Large intestine (tissue), 3 donors: ENCODE measurements around the gene TTYH3. TPM values are rescaled to one million over a fixed set of nuclear protein-coding genes. Genes with fewer than 3 reads are reported as not detected.

Experiments used
- DNase-seq, 2 donors: peaks; one replicate each; pipeline versions ENCODE4 v3.0.0 to v3.0.0-alpha.2; 2013
- H3K27ac ChIP-seq: one replicate; pipeline ENCODE4 v1.5.1; 2013; ENCODE audit warnings: low read length
- H3K27me3 ChIP-seq: 2 replicates; pipeline ENCODE4 v1.6.1; 2013; ENCODE audit warnings: low read length; ENCODE audit not compliant: control insufficient read depth, insufficient read depth
- H3K36me3 ChIP-seq: 2 replicates; pipeline ENCODE4 v1.6.1; 2013; ENCODE audit warnings: low read length; ENCODE audit not compliant: control insufficient read depth, insufficient read depth
- H3K4me1 ChIP-seq: one replicate; pipeline ENCODE4 v1.6.1; 2013; ENCODE audit warnings: low read length; ENCODE audit not compliant: control insufficient read depth, insufficient read depth
- H3K4me3 ChIP-seq: one replicate; pipeline ENCODE4 v1.5.1; 2013; ENCODE audit warnings: low read length
- H3K9me3 ChIP-seq: one replicate; pipeline ENCODE4 v1.6.1; 2013; ENCODE audit warnings: mild to moderate bottlenecking, low read depth, low read length, moderate library complexity; ENCODE audit not compliant: control insufficient read depth
- WGBS: methylation state at CpG from one replicate; pipeline ENCODE4 v1.1.5; 2013; ENCODE audit warnings: low lambda C conversion rate; ENCODE audit not compliant: insufficient coverage; 5-methylcytosine and 5-hydroxymethylcytosine counted together
- polyA plus RNA-seq: library from polyadenylated mRNA; unstranded; fragments of 120-200 nt; gene quantifications from one replicate; pipeline ENCODE4 v1.2.1, GENCODE V29; 2013

Gene TTYH3
- polyA plus RNA-seq, 1 donor, result 152 TPM

DNA sequence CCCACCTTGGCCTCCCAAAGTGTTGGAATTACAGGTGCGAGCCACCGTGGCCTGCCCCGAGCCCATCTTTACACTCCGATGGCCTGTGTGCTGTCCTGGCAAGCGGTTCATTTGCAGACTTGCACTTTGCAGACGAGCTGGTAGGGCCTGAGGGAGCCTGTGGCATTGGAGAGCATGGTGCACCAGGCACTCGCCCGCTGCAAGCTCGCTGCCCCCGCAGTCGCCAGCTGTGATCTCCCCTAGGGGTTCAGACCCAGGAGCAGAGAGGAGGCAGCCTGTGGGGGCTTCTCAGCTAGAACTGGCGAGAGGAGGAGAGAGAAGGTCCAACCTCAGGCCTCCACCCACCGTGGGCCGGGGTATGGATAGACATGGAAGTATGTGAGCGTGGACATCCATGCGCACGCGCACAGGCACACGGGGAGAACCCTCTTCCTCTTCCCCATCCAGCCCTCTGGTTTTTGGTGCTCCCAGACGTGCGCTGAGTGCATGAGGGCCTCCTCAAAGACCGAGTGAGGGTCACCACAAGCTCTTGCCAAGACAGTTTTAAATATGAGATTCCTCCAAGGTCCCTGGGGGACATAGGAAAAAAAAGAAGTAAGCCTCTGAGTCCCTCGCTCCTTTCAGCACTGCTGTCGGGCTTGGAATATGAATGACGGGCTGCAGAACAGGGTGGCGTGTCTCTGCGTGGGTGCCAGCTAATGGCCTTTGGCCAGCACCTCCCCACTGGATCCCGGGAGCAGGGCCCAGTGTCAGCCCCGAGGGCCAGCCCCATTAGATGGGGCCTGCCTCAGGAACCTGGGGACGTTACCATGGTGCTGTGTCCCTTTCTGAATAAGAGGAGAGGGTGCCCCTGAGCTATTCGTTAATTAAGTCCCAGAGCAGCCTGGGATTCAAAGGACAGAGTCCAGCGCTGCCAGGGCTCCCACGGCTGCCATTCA lies 15.1 kb upstream of the TTYH3 start:
- peak; percentile 83 to 93 for DNase-seq
- Histone ChIP-seq H3K36me3 (peaks cover 2% of the 10 kb centered on the region), H3K4me1 (peaks cover 67% of the 10 kb centered on the region), H3K27me3 (no peaks in the 10 kb centered on the region), H3K4me3 (peak overlapping the region; percentile 15), H3K27ac (peak overlapping the region; percentile 87), H3K9me3 (no peaks in the 10 kb centered on the region)
- WGBS, result no CpG with 5 or more reads among the region's 33 CpGs

- peaks cover 69% of the 10 kb centered on the region for H3K4me1 ChIP-seq
- peak overlapping the region; percentile 15 for H3K4me3 ChIP-seq
- H3K36me3 ChIP-seq, result peaks cover 2% of the 10 kb centered on the region
- peak in 1 of 2 donors; percentile 71 for DNase-seq
- H3K27ac ChIP-seq, result peak overlapping the region; percentile 87
- no CpG with 5 or more reads among the region's 22 CpGs for WGBS
- no peaks in the 10 kb centered on the region for H3K27me3 ChIP-seq
- no peaks in the 10 kb centered on the region for H3K9me3 ChIP-seq
Observed at GRCh38 chr7:2617325-2617905, 14.4 kb upstream of the TTYH3 start.

GRCh38 chr7:2619116-2619515 lies 12.7 kb upstream of the TTYH3 start:
- no peak for DNase-seq
- no peaks in the 10 kb centered on the region for H3K9me3 ChIP-seq
- H3K4me1 ChIP-seq, result peaks cover 69% of the 10 kb centered on the region
- peak overlapping the region; percentile 32 for H3K27ac ChIP-seq
- H3K27me3 ChIP-seq, result no peaks in the 10 kb centered on the region
- H3K4me3 ChIP-seq, result no peak overlapping the region
- peaks cover 2% of the 10 kb centered on the region for H3K36me3 ChIP-seq
- 100% methylated on average over 1 of the region's 9 CpGs for WGBS

GRCh38 chr7:2621061-2621828 lies 10.5 kb upstream of the TTYH3 start:
- Histone ChIP-seq H3K27me3 (no peaks in the 10 kb centered on the region), H3K4me1 (peaks cover 67% of the 10 kb centered on the region), H3K4me3 (peak overlapping the region; percentile 57), H3K9me3 (no peaks in the 10 kb centered on the region), H3K36me3 (no peaks in the 10 kb centered on the region), H3K27ac (peak overlapping the region; percentile 98)
- no CpG with 5 or more reads among the region's 23 CpGs for WGBS
- peak; percentile 85 to 94 for DNase-seq

GRCh38 chr7:2621948-2622640 lies 9.7 kb upstream of the TTYH3 start:
- Histone ChIP-seq H3K27ac (peak overlapping the region; percentile 98), H3K27me3 (no peaks in the 10 kb centered on the region), H3K4me1 (peaks cover 58% of the 10 kb centered on the region), H3K4me3 (peak overlapping the region; percentile 57), H3K36me3 (no peaks in the 10 kb centered on the region), H3K9me3 (no peaks in the 10 kb centered on the region)
- DNase-seq, result peak; percentile 98 to 100
- no CpG with 5 or more reads among the region's 12 CpGs for WGBS

DNA sequence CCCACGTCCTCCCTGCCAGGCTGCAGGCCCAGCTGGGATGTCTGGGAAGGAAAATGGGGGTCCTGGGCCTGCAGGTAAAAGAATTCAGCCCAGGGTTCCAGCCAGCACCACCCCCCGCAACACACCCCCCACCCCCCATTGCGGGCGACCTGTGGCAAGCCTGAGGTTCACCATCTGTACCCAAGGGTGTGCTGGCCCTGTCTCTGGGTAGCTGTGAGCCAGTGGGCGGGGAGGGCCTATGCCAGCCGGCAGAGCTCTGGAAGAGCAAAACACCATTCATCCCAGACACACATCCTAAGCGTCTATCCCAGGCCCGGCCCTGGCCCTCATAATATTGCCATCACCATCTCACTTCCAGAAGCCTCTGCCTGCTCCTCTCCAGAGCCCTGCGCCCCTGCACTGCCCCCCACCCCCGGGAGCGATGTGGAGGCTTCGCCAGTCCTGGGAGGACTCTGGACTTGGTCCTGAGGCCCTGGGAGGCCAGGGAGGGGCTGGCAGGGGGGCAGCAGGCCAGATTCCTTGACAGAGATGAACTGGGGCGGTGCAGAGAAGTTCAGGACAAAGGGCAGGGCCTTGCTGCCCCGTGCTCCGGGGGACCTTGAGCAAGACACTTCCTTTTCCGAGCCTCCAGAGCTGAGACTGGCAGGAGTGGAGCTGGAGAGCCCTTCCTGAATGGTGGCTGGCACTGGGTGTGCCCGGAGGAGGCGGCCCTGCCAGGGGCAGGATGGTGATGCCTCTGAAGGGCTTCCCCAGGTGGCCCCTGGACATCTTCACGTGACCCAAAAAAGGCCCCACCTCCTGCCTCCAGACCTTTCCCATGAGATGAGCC lies 8.7 kb upstream of the TTYH3 start:
- H3K9me3 ChIP-seq, result no peaks in the 10 kb centered on the region
- no peaks in the 10 kb centered on the region for H3K27me3 ChIP-seq
- peaks cover 57% of the 10 kb centered on the region for H3K4me1 ChIP-seq
- no CpG with 5 or more reads among the region's 19 CpGs for whole genome bisulfite sequencing
- H3K36me3 ChIP-seq, result no peaks in the 10 kb centered on the region
- H3K4me3 ChIP-seq, result peak overlapping the region; percentile 12
- peak; percentile 95 to 97 for DNase-seq
- H3K27ac ChIP-seq, result peak overlapping the region; percentile 98

DNA sequence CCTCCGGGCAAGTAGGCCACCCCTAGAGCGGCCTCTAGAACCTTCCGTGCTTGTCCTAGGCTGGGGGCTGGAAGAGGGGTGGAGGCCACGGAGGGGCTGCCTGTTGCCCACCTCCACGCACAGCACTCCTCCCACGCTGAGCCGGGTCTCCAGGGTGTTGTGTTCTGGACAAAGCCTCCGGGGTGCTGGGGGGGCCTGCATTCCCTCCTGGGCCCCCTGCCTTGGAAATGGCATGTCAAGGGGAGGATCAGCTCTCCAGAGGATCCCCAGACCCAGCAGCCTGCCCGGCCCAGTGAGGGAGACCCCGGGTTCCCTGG lies 8.1 kb upstream of the TTYH3 start:
- no peak for DNase-seq
- no peaks in the 10 kb centered on the region for H3K9me3 ChIP-seq
- no CpG with 5 or more reads among the region's 10 CpGs for WGBS
- no peaks in the 10 kb centered on the region for H3K27me3 ChIP-seq
- peaks cover 57% of the 10 kb centered on the region for H3K4me1 ChIP-seq
- H3K27ac ChIP-seq, result peak overlapping the region; percentile 98
- no peak overlapping the region for H3K4me3 ChIP-seq
- no peaks in the 10 kb centered on the region for H3K36me3 ChIP-seq

- no peaks in the 10 kb centered on the region for H3K36me3 ChIP-seq
- H3K27me3 ChIP-seq, result no peaks in the 10 kb centered on the region
- no peak overlapping the region for H3K4me3 ChIP-seq
- 75% methylated on average over 2 of the region's 18 CpGs for WGBS
- no peaks in the 10 kb centered on the region for H3K9me3 ChIP-seq
- DNase-seq, result peak in 1 of 2 donors; percentile 83
- H3K27ac ChIP-seq, result peak overlapping the region; percentile 98
- H3K4me1 ChIP-seq, result peaks cover 57% of the 10 kb centered on the region
Observed at GRCh38 chr7:2624293-2624886, 7.4 kb upstream of the TTYH3 start.

GRCh38 chr7:2626498-2627117 lies 5.2 kb upstream of the TTYH3 start:
- peak overlapping the region; percentile 54 for H3K27ac ChIP-seq
- DNase-seq, result no peak
- no CpG with 5 or more reads among the region's 20 CpGs for WGBS
- no peaks in the 10 kb centered on the region for H3K36me3 ChIP-seq
- H3K27me3 ChIP-seq, result no peaks in the 10 kb centered on the region
- no peaks in the 10 kb centered on the region for H3K9me3 ChIP-seq
- H3K4me3 ChIP-seq, result no peak overlapping the region
- H3K4me1 ChIP-seq, result peaks cover 69% of the 10 kb centered on the region
